GM19438 (cell line): ENCODE results near the gene DYNC1LI2.

Source experiments
- ATAC-seq: cut with Tn5 transposase; IDR thresholded peaks from one replicate; pipeline ENCODE4 v1.9.1; 2021; ENCODE audit warnings: low read depth; ENCODE audit not compliant: unreplicated experiment

DYNC1LI2 gene

DNA sequence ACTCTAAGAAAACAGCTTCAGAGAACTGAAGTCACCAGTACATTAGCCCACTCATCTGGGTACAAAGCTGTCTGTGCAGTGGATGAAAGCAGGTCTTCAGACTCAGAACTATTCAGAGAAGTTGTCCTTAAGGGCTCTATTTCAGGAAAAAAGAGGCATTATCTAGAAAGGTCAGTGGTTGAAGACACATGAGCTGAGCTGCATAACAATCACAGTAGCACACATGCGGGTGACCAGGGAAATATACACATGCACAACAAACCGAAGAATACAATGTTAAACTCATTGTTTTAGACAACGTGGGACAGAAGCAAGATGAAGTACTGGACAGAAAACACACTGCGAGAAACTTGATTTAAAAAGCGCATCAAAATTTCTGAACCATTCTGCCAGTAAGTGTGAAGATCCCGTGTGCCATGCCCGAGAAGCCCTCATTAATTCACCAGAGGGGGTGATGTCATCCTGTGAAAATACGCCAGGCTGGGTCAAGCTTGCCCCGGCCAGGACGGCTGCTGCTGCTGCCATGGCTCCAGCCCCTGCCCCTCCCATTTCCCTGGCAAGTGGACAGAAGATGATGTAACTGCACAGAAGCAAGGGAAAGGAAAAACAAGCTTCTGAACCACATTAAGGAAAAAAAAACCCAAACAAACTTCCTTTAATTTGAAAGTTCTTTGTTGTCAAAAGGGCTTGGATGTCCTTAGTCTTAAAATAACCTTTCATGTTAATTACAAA is 10.1 kb downstream of the DYNC1LI2 start:
- ATAC-seq, result no peak

- ATAC-seq, result no peak
Observed at GRCh38 chr16:66740533-66740932, 10.9 kb downstream of the DYNC1LI2 start.

- no peak for ATAC-seq
Observed at GRCh38 chr16:66740010-66740409, 11.4 kb downstream of the DYNC1LI2 start.

GRCh38 chr16:66735891-66736290 is 15.5 kb downstream of the DYNC1LI2 start:
- ATAC-seq, result no peak

DNA sequence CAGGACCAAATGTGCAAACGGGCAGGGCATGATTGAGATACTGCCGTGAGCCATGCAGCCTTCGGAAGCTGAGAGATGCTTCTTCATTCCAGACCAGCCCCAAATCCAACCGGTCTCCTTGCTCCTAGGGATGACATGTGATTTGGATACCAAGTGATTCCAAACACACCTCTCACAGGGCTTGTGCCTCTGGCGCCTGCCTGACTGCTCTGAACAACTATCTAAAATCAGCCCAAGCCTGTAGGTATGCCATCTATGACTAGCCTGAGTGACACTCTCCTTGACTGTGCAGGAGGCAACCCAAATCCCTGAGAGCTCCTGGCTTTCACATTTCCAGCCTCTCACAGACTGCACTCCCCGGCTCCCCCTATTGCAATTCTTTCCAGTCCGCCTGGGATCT is 20.3 kb downstream of the DYNC1LI2 start:
- no peak for ATAC-seq

- no peak for ATAC-seq
Observed at GRCh38 chr16:66728804-66729203, 22.6 kb downstream of the DYNC1LI2 start.

DNA sequence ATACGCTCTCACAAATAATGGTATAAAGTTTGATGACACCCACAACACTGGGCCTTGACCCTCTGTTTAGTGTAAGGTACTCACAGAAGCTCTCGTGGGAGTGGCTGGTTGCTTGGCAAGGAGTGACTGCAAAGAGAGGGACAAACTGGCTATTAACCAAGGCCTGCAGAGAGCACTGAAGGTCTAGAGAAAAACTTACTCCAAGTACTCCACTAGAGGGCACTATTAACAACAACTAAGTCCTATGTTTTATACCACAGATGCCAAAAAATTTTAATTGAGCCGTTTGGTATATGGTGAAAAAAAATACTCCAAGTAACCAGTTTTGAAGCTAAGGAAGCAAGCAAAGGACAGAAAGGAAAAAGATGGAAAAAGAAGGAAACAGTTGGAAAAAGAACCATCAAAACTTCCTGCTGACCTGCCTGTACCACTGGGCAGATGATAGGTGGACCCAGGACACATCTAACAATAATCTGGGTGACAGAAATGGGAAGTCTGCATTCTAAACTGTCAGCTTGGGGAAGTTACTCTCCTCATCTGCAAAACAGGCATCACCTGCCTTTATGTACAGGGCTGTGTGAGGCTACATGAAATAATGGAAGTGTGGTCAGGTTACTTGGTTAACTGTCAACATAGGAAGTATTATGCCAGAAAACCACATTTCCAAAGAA is 23.2 kb downstream of the DYNC1LI2 start:
- no peak for ATAC-seq

GRCh38 chr16:66720766-66721165 is 30.6 kb downstream of the DYNC1LI2 start:
- ATAC-seq, result no peak

DNA sequence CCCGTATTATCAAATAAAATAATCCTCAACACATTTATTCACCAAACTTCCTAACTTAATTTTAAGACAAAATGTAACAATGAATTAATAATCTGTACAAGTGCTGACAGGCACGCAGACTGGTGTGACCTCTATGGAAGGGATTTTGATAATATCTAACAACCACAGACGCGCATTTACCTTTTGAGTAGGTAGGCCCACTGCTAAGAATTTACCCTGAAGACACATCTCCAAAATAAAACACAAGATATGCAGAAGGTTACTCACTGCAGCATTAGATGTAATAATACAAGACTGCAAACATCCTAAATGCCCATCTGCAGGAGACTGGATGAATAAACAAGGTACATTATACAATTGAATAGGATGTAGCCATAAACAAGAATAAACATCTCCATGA is 32.2 kb downstream of the DYNC1LI2 start:
- ATAC-seq, result no peak

GRCh38 chr16:66717776-66718175 is 33.6 kb downstream of the DYNC1LI2 start:
- no peak for ATAC-seq

GRCh38 chr16:66717112-66717675 is 34.2 kb downstream of the DYNC1LI2 start:
- ATAC-seq, result no peak

GRCh38 chr16:66714654-66715307 is 36.6 kb downstream of the DYNC1LI2 start:
- no peak for ATAC-seq

GRCh38 chr16:66714062-66714461 is 37.3 kb downstream of the DYNC1LI2 start:
- ATAC-seq, result no peak

GRCh38 chr16:66713076-66713475 is 38.3 kb downstream of the DYNC1LI2 start:
- no peak for ATAC-seq

- no peak for ATAC-seq
Observed at GRCh38 chr16:66712512-66712911, 38.9 kb downstream of the DYNC1LI2 start.

- ATAC-seq, result no peak
Observed at GRCh38 chr16:66711581-66711980, 39.8 kb downstream of the DYNC1LI2 start.

- ATAC-seq, result no peak
Observed at GRCh38 chr16:66706506-66706880, 44.9 kb downstream of the DYNC1LI2 start.

DNA sequence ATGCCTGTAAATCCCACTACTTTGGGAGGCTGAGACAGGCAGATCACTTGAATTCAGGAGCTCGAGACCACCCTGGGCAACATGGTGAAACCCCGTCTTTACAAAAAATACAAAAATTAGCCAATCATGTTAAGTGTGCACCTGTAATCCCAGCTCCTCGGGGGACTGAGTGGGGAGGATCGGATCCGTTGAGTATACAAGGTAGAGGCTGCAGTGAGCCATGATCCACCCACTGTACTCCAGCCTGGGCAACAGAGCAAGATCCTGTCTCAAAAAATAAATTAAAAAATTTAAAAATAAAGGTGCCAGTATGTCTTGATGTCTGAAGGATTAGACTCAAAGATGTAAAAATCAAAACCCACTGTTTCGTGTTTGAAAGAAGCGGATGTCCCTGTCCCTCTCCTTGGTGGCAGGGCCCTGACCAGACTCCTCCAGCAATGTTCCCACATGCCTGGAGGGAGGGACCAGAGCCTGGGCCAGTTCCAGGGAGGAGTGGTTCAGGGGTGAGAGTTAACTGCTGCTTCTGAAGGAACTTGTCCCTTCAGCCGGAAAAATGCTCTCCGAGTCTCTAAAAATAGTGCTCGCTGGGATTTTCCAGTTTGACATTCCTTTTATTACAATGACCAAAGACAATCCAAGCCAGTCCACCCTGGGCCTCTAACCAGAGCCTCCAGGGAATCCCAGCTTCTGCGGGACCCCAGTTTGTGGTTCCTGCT is 45.5 kb downstream of the DYNC1LI2 start:
- no peak for ATAC-seq

DNA sequence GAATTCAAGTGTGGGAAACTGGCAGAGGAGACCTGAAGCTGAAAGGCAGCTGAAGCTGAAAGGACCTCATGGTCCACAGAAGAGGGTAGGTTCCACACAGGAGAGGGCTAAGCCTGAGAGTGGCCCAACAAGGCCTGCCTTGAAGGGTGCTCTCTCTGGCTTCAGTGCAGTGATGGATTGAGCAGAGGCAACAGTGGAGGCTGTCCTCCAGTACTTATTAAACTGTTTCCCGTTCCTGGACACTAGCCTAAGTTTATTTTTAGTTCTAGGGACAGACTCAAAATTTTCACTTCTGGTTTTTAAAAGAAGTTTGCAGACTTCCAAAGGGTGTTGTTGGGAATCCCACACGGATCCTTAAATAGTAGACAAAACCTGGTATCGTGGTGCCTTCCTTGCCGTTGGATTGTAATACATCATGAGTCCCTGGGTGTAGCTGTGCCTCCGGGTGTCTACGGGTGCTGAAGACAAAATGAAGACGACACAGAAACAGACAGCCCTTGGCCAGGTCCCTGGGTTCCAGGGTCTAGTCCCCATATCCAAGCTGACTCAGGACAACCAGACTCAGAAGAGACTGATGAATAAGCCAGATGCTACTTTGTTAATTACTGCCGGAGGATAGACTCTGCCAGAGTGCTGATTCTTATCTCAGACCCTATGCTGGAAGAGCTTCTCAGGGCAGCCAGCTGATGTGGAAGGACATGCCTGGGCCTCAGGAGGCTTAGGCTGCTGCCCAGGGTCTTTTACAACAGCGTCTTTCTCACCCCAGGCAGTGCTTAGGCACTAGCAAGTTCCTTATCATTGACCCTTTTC is 47.8 kb downstream of the DYNC1LI2 start:
- ATAC-seq, result no peak

DNA sequence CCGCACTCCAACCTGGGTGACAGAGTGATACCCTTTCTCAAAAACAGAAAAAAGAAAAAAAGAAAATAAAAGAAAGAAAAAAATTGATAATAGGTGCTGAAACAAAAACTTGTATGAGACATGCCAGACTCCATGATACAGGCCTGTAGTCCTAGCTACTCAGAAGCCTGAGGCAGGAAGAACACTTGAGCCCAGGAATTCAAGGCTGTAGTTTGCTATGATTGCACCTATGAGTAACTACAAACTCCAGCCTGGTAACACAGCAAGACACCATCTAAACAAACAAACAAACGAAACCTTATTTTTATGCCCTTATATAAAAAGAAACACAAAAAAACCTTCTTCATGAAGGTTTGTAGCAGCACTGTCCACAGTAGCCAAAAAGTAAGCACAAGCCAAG is 49.9 kb downstream of the DYNC1LI2 start:
- no peak for ATAC-seq
